ENCODE measurements around the gene MAPK14. TPM values are rescaled to one million over a fixed set of nuclear protein-coding genes. Genes with fewer than 3 reads are reported as not detected.
A peak's percentile ranks its signal among the peaks of the same experiment; 100 is the strongest.

Gene MAPK14
- total RNA-seq, 1 donor from 2014 or later = 65.0 TPM

DNA sequence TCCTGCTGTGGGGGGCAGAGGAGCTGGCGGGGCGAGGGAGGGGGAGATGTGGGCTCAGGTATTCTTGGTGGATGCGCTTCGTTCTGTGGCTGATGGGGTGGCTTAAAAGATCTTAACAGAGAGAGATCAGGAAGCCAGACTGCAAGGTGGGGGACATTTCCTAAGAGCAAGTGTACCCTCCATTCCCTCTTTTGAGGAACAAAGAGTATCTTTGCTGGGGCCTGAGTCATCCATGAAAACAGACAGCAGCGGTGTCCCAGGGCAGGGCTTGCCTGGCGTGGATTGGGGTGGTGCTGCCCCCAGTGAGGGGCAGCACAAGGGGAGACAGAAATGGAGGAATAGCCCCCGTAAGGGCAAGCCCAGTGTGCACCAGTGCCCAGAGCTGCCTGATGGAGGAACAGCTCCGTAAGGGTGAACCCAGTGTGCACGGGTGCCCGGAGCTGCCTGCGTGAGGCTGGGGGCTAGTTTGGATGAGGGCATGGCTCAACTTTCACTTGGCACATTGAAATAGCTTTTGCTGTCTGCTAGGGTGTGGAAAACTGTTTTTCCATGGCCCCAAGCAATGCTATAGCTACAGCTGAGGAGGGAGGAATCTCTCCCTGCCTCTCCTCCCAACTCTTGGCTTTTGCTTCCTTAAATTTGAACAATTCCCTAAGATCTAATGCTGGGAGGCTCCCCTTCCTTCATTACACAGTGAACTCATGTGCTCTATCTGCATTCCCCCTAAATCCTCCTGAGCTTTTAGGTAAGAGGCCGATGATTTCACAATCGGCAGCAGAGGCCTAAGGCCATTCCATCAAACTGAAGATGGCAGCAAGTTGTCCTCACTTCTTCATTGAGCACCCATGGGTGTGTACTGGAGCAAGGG is 115.6 kb downstream of the MAPK14 start:
- Histone ChIP-seq H4K20me1 (ENCODE audit: low read depth) (no peaks in the 10 kb centered on the region), H3K27me3 (no peaks in the 10 kb centered on the region), H3K9me3 (ENCODE audit: low read depth) (no peaks in the 10 kb centered on the region), H3F3A (ENCODE audit: low read depth) (peaks cover 4% of the 10 kb centered on the region), H3K4me3 (no peak overlapping the region), H3K4me1 (peaks cover 6% of the 10 kb centered on the region), H3K4me2 (no peak overlapping the region), H3K27ac (no peak overlapping the region), H3K36me3 (no peaks in the 10 kb centered on the region), H3K9ac (no peak overlapping the region), H3K79me2 (ENCODE audit: low read depth) (no peaks in the 10 kb centered on the region), H2AFZ (replicated peaks) (no peak overlapping the region)
- TF ChIP-seq EZH2phosphoT487 (IDR thresholded peaks at IDR 0.05) (no peak), CTCF (IDR thresholded peaks at IDR 0.05) (no peak)
- no peaks in the 10 kb centered on the region for H3K9me3 Mint-ChIP-seq
- DNase-seq (ENCODE audit: low spot score) = no peak
- no peak overlapping the region for H3K4me3 Mint-ChIP-seq
- H3K4me1 Mint-ChIP-seq = peaks cover 12% of the 10 kb centered on the region
- H3K27ac Mint-ChIP-seq = peak overlapping the region; percentile 86
- H3K27me3 Mint-ChIP-seq (ENCODE audit: insufficient read depth, low read depth) = peaks cover 3% of the 10 kb centered on the region
- H3K36me3 Mint-ChIP-seq = no peaks in the 10 kb centered on the region

DNA sequence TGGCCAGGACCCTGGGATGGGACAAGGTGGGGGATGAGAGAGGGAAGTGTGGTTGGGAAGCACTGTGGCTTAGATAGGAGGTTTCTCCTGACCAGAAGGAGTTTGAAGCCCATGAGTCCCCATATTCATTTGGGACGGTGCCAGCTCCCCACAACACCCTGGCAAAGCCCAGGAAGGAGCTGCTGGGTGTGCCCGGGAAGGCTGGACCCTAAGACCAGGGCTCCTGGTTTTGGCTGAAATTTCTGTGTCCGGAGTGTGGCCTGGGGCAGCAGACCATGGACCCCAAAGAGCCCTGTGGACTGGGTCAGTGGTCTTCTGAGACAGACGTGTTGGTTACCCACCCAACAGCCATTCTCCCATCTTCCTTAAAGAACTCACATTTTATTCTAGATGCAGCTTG is 117.9 kb downstream of the MAPK14 start:
- Mint-ChIP-seq H3K4me1 (no peaks in the 10 kb centered on the region), H3K36me3 (no peaks in the 10 kb centered on the region), H3K27me3 (ENCODE audit: insufficient read depth, low read depth) (peaks cover 2% of the 10 kb centered on the region), H3K4me3 (no peak overlapping the region), H3K9me3 (no peaks in the 10 kb centered on the region), H3K27ac (no peak overlapping the region)
- DNase-seq (ENCODE audit: low spot score) = no peak
- H4K20me1 ChIP-seq (ENCODE audit: low read depth) = no peaks in the 10 kb centered on the region
- no peak overlapping the region for H3K9ac ChIP-seq
- no peaks in the 10 kb centered on the region for H3K9me3 ChIP-seq (ENCODE audit: low read depth)
- H3K4me3 ChIP-seq = no peak overlapping the region
- no peak overlapping the region for H2AFZ ChIP-seq (replicated peaks)
- H3K4me1 ChIP-seq = no peaks in the 10 kb centered on the region
- no peaks in the 10 kb centered on the region for H3F3A ChIP-seq (ENCODE audit: low read depth)
- no peak overlapping the region for H3K27ac ChIP-seq
- H3K27me3 ChIP-seq = no peaks in the 10 kb centered on the region
- no peaks in the 10 kb centered on the region for H3K36me3 ChIP-seq
- H3K79me2 ChIP-seq (ENCODE audit: low read depth) = no peaks in the 10 kb centered on the region
- H3K4me2 ChIP-seq = no peak overlapping the region
- TF ChIP-seq EZH2 (IDR thresholded peaks at IDR 0.05) = no peak
- no peak for TF ChIP-seq CTCF (IDR thresholded peaks at IDR 0.05)
- TF ChIP-seq EZH2phosphoT487 (IDR thresholded peaks at IDR 0.05) = no peak

- peaks cover 2% of the 10 kb centered on the region for H3K27me3 Mint-ChIP-seq (ENCODE audit: insufficient read depth, low read depth)
- H3K4me2 ChIP-seq = no peak overlapping the region
- no peaks in the 10 kb centered on the region for H3K4me1 Mint-ChIP-seq
- no peak overlapping the region for H3K9ac ChIP-seq
- H3K27me3 ChIP-seq = no peaks in the 10 kb centered on the region
- TF ChIP-seq CTCF (IDR thresholded peaks at IDR 0.05) = no peak
- no peak for TF ChIP-seq EZH2phosphoT487 (IDR thresholded peaks at IDR 0.05)
- TF ChIP-seq EZH2 (IDR thresholded peaks at IDR 0.05) = no peak
- H3K4me3 ChIP-seq = no peak overlapping the region
- H3K4me1 ChIP-seq = no peaks in the 10 kb centered on the region
- H3K9me3 Mint-ChIP-seq = no peaks in the 10 kb centered on the region
- no peaks in the 10 kb centered on the region for H3F3A ChIP-seq (ENCODE audit: low read depth)
- no peaks in the 10 kb centered on the region for H3K9me3 ChIP-seq (ENCODE audit: low read depth)
- no peak for DNase-seq (ENCODE audit: low spot score)
- no peak overlapping the region for H2AFZ ChIP-seq (replicated peaks)
- H3K4me3 Mint-ChIP-seq = no peak overlapping the region
- H3K27ac ChIP-seq = no peak overlapping the region
- no peaks in the 10 kb centered on the region for H3K79me2 ChIP-seq (ENCODE audit: low read depth)
- H4K20me1 ChIP-seq (ENCODE audit: low read depth) = no peaks in the 10 kb centered on the region
- H3K36me3 ChIP-seq = no peaks in the 10 kb centered on the region
- H3K27ac Mint-ChIP-seq = no peak overlapping the region
- no peaks in the 10 kb centered on the region for H3K36me3 Mint-ChIP-seq
These were observed 119.7 kb downstream of the MAPK14 start for GRCh38 chr6:36147294-36147693.

Measured in neural progenitor cell (in vitro differentiated cells).